ENCODE data around the gene TSNAX.

TSNAX gene

DNA sequence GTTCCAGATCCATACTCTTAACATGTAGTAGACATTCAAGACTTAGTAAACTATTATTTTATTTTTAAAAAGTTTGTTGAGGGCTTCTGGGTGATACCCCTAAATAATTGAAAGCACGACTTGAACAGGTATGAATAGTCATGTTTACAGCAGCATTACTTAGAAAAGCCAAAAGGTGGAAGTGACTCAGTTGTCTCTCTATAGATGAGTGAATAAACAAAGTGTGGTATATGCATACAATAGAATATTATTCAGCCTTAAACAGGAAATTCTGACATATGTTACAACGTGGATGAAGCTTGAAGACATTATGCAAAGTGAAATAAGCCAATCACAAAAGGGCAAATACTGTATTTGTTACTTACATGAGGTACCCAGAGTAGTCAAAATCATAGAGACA lies 26.5 kb downstream of the TSNAX start:
- Histone ChIP-seq H3K4me3 (replicated peaks; ENCODE audit: insufficient read depth, low read length) (no peak overlapping the region), H3K27me3 (ENCODE audit: insufficient read depth, poor library complexity, severe bottlenecking) (no peaks in the 10 kb centered on the region), H3K27ac (replicated peaks) (no peak overlapping the region)
- no peak for TF ChIP-seq REST (IDR thresholded peaks at IDR 0.05; ENCODE audit: insufficient replicate concordance, low read depth)
- TF ChIP-seq SPI1 (IDR thresholded peaks at IDR 0.05; ENCODE audit: borderline replicate concordance, low read depth): no peak
- TF ChIP-seq, protein P1, sequence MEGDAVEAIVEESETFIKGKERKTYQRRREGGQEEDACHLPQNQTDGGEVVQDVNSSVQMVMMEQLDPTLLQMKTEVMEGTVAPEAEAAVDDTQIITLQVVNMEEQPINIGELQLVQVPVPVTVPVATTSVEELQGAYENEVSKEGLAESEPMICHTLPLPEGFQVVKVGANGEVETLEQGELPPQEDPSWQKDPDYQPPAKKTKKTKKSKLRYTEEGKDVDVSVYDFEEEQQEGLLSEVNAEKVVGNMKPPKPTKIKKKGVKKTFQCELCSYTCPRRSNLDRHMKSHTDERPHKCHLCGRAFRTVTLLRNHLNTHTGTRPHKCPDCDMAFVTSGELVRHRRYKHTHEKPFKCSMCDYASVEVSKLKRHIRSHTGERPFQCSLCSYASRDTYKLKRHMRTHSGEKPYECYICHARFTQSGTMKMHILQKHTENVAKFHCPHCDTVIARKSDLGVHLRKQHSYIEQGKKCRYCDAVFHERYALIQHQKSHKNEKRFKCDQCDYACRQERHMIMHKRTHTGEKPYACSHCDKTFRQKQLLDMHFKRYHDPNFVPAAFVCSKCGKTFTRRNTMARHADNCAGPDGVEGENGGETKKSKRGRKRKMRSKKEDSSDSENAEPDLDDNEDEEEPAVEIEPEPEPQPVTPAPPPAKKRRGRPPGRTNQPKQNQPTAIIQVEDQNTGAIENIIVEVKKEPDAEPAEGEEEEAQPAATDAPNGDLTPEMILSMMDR (IDR thresholded peaks at IDR 0.05; ENCODE audit: insufficient read depth, low read length): no peak
- no peak for DNase-seq (ENCODE audit: low read depth in 1 of 2, low spot score in 1 of 2)

GRCh38 chr1:231557411-231557810 lies 28.9 kb downstream of the TSNAX start:
- no peak overlapping the region for H3K27ac ChIP-seq (replicated peaks)
- no peaks in the 10 kb centered on the region for H3K27me3 ChIP-seq (ENCODE audit: insufficient read depth, poor library complexity, severe bottlenecking)
- no peak overlapping the region for H3K4me3 ChIP-seq (replicated peaks; ENCODE audit: insufficient read depth, low read length)
- no peak for DNase-seq (ENCODE audit: low read depth in 1 of 2, low spot score in 1 of 2)
- TF ChIP-seq SPI1 (IDR thresholded peaks at IDR 0.05; ENCODE audit: borderline replicate concordance, low read depth): no peak
- no peak for TF ChIP-seq POLR2AphosphoS5 (IDR thresholded peaks at IDR 0.05; ENCODE audit: low read depth)
- TF ChIP-seq, protein P1 (IDR thresholded peaks at IDR 0.05; ENCODE audit: insufficient read depth, low read length): no peak
- no peak for TF ChIP-seq GABPA (IDR thresholded peaks at IDR 0.05; ENCODE audit: low read depth)
- no peak for TF ChIP-seq REST (IDR thresholded peaks at IDR 0.05; ENCODE audit: insufficient replicate concordance, low read depth)

- Histone ChIP-seq H3K4me3 (replicated peaks; ENCODE audit: insufficient read depth, low read length) (no peak overlapping the region), H3K27ac (replicated peaks) (no peak overlapping the region), H3K27me3 (ENCODE audit: insufficient read depth, poor library complexity, severe bottlenecking) (no peaks in the 10 kb centered on the region)
- no peak for DNase-seq (ENCODE audit: low read depth in 1 of 2, low spot score in 1 of 2)
- TF ChIP-seq SPI1 (IDR thresholded peaks at IDR 0.05; ENCODE audit: borderline replicate concordance, low read depth): no peak
These were observed 29.6 kb downstream of the TSNAX start for GRCh38 chr1:231557898-231558707.

GRCh38 chr1:231558708-231559185 lies 30.3 kb downstream of the TSNAX start:
- no peaks in the 10 kb centered on the region for H3K27me3 ChIP-seq (ENCODE audit: insufficient read depth, poor library complexity, severe bottlenecking)
- no peak for DNase-seq (ENCODE audit: low read depth in 1 of 2, low spot score in 1 of 2)

More at GRCh38 chr1:231558708-231559185, 30.3 kb downstream of the TSNAX start:
- no peak for TF ChIP-seq GABPA (IDR thresholded peaks at IDR 0.05; ENCODE audit: low read depth)
- TF ChIP-seq SPI1 (IDR thresholded peaks at IDR 0.05; ENCODE audit: borderline replicate concordance, low read depth): no peak
- TF ChIP-seq, protein P1 (IDR thresholded peaks at IDR 0.05; ENCODE audit: insufficient read depth, low read length): no peak
- TF ChIP-seq REST (IDR thresholded peaks at IDR 0.05; ENCODE audit: insufficient replicate concordance, low read depth): no peak
- no peak for TF ChIP-seq POLR2AphosphoS5 (IDR thresholded peaks at IDR 0.05; ENCODE audit: low read depth)
- H3K4me3 ChIP-seq (replicated peaks; ENCODE audit: insufficient read depth, low read length): no peak overlapping the region
- H3K27ac ChIP-seq (replicated peaks): no peak overlapping the region

Data from HL-60 (cell line).